OCI-LY1 (cell line): ENCODE results near the gene WDHD1.
"Not testable (repeated sequence)": the region's sequence is repeated elsewhere in the genome, so short reads cannot be mapped to it uniquely, and the experiment has no call there.

Source experiments
- H2AFZ ChIP-seq: fragments of 200-600 bp; sonication (generic), shearing (Covaris generic); 2 replicates; pipeline ENCODE4 v1.6.0; 2014; ENCODE audit warnings: antibody characterized with exemption, mild to moderate bottlenecking, low read length
- H3F3A ChIP-seq: fragments of 200-600 bp; sonication (generic), shearing (Covaris generic); 2 replicates; pipeline ENCODE4 v1.6.0; 2014; ENCODE audit warnings: mild to moderate bottlenecking, antibody characterized with exemption, low read length, moderate library complexity; ENCODE audit not compliant: insufficient read depth
- H3K27ac ChIP-seq: fragments of 200-600 bp; sonication (generic); 2 replicates; pipeline ENCODE4 v1.5.1; 2014; ENCODE audit warnings: low read length, mixed run types, mild to moderate bottlenecking, low read depth; ENCODE audit not compliant: poor library complexity, severe bottlenecking
- H3K27me3 ChIP-seq: fragments of 200-600 bp; sonication (generic); 2 replicates; pipeline ENCODE4 v1.6.0; 2014; ENCODE audit warnings: antibody characterized with exemption, mild to moderate bottlenecking, low read length, moderate library complexity; ENCODE audit not compliant: insufficient read depth
- H3K36me3 ChIP-seq: fragments of 200-600 bp; sonication (generic); 2 replicates; pipeline ENCODE4 v1.6.1; 2014; ENCODE audit warnings: mild to moderate bottlenecking, antibody characterized with exemption, low read length, moderate library complexity, mixed read lengths; ENCODE audit not compliant: insufficient read depth
- H3K4me1 ChIP-seq: fragments of 200-600 bp; sonication (generic); 2 replicates; pipeline ENCODE4 v1.5.1; 2014; ENCODE audit warnings: mild to moderate bottlenecking, low read length, moderate library complexity; ENCODE audit not compliant: insufficient read depth, severe bottlenecking
- H3K4me2 ChIP-seq: fragments of 200-600 bp; sonication (generic), shearing (Covaris generic); 2 replicates; pipeline ENCODE4 v1.6.1; 2014; ENCODE audit warnings: low read length
- H3K4me3 ChIP-seq: fragments of 200-600 bp; sonication (generic); 2 replicates; pipeline ENCODE4 v1.5.1; 2014; ENCODE audit warnings: low read length, low read depth, mild to moderate bottlenecking, mixed read lengths; ENCODE audit not compliant: poor library complexity, severe bottlenecking
- H3K79me2 ChIP-seq: fragments of 200-600 bp; shearing (Covaris generic); 2 replicates; pipeline ENCODE4 v1.6.1; 2016; ENCODE audit warnings: mixed run types, low read length, mixed read lengths; ENCODE audit not compliant: insufficient read depth
- H3K9ac ChIP-seq: fragments of 200-600 bp; sonication (generic), shearing (Covaris generic); 2 replicates; pipeline ENCODE4 v1.6.1; 2014; ENCODE audit warnings: mild to moderate bottlenecking, low read length, mixed read lengths
- H3K9me2 ChIP-seq: fragments of 200-600 bp; sonication (generic), shearing (Covaris generic); 2 replicates; pipeline ENCODE4 v1.6.1; 2014; ENCODE audit warnings: low read depth, mild to moderate bottlenecking, low read length, mixed read lengths
- H3K9me3 ChIP-seq: fragments of 200-600 bp; shearing (Covaris generic); 2 replicates; pipeline ENCODE4 v1.6.1; 2014; ENCODE audit warnings: low read length, mixed read lengths
- H4K20me1 ChIP-seq: fragments of 200-600 bp; sonication (generic), shearing (Covaris generic); 2 replicates; pipeline ENCODE4 v1.6.0; 2016; ENCODE audit warnings: mild to moderate bottlenecking, low read length; ENCODE audit not compliant: insufficient read depth
- CTCF ChIP-seq: fragments of 200-600 bp; sonication (generic), shearing (Covaris generic); IDR thresholded peaks from 2 replicates; pipeline ENCODE4 v1.5.1; 2017; ENCODE audit warnings: mild to moderate bottlenecking, antibody characterized with exemption, low read length, moderate library complexity, mixed read lengths
- EZH2 ChIP-seq: fragments of 200-600 bp; sonication (generic), shearing (Covaris generic); IDR thresholded peaks from 2 replicates; pipeline ENCODE4 v1.8.0; 2017; ENCODE audit warnings: borderline replicate concordance, mixed run types, mild to moderate bottlenecking, antibody characterized with exemption, low read length, moderate library complexity, mixed read lengths

WDHD1 gene

GRCh38 chr14:54901380-54902142 is 125.3 kb downstream of the WDHD1 start:
- H2AFZ ChIP-seq, result no peak overlapping the region
- no peaks in the 10 kb centered on the region for H3K9me3 ChIP-seq
- H4K20me1 ChIP-seq, result no peaks in the 10 kb centered on the region
- peak overlapping the region; percentile 89 for H3K4me3 ChIP-seq
- H3K79me2 ChIP-seq, result no peaks in the 10 kb centered on the region
- TF ChIP-seq CTCF (no peak), EZH2 (no peak)
- no peak overlapping the region for H3K27ac ChIP-seq
- H3K4me1 ChIP-seq, result peaks cover 13% of the 10 kb centered on the region
- no peaks in the 10 kb centered on the region for H3F3A ChIP-seq
- no peaks in the 10 kb centered on the region for H3K27me3 ChIP-seq
- no peaks in the 10 kb centered on the region for H3K36me3 ChIP-seq
- no peaks in the 10 kb centered on the region for H3K9me2 ChIP-seq
- peak overlapping the region; percentile 73 for H3K9ac ChIP-seq
- H3K4me2 ChIP-seq, result peak overlapping the region; percentile 82

- H2AFZ ChIP-seq, result no peak overlapping the region
- no peak overlapping the region for H3K4me2 ChIP-seq
- H3K9me3 ChIP-seq, result no peaks in the 10 kb centered on the region
- no peaks in the 10 kb centered on the region for H3K27me3 ChIP-seq
- no peaks in the 10 kb centered on the region for H4K20me1 ChIP-seq
- TF ChIP-seq EZH2 (no peak), CTCF (no peak)
- no peak overlapping the region for H3K9ac ChIP-seq
- no peak overlapping the region for H3K27ac ChIP-seq
- H3K36me3 ChIP-seq, result no peaks in the 10 kb centered on the region
- no peaks in the 10 kb centered on the region for H3K79me2 ChIP-seq
- H3K9me2 ChIP-seq, result no peaks in the 10 kb centered on the region
- H3K4me1 ChIP-seq, result peaks cover 13% of the 10 kb centered on the region
- no peaks in the 10 kb centered on the region for H3F3A ChIP-seq
- H3K4me3 ChIP-seq, result no peak overlapping the region
These were observed 127.3 kb downstream of the WDHD1 start for GRCh38 chr14:54899573-54899972.

- not testable (repeated sequence) for H3K79me2 ChIP-seq, H3K9me3 ChIP-seq, H3K27me3 ChIP-seq, H3K27ac ChIP-seq, H4K20me1 ChIP-seq, H3K9ac ChIP-seq, H3F3A ChIP-seq, H3K4me2 ChIP-seq, H2AFZ ChIP-seq, H3K9me2 ChIP-seq, H3K36me3 ChIP-seq, H3K4me3 ChIP-seq
- peaks cover 13% of the 10 kb centered on the region for H3K4me1 ChIP-seq
These were observed 128.9 kb downstream of the WDHD1 start for GRCh38 chr14:54897809-54898555.
